COLO668 (cell line): ENCODE results near the gene ST6GAL1.
"Not testable (repeated sequence)": the region's sequence is repeated elsewhere in the genome, so short reads cannot be mapped to it uniquely, and the experiment has no call there.

Source experiments
- DNase-seq: peaks from one replicate; lab custom pipeline; 2025; ENCODE audit not compliant: unreplicated experiment; lab: John Stamatoyannopoulos, UW

Gene ST6GAL1, protein sequence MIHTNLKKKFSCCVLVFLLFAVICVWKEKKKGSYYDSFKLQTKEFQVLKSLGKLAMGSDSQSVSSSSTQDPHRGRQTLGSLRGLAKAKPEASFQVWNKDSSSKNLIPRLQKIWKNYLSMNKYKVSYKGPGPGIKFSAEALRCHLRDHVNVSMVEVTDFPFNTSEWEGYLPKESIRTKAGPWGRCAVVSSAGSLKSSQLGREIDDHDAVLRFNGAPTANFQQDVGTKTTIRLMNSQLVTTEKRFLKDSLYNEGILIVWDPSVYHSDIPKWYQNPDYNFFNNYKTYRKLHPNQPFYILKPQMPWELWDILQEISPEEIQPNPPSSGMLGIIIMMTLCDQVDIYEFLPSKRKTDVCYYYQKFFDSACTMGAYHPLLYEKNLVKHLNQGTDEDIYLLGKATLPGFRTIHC

DNA sequence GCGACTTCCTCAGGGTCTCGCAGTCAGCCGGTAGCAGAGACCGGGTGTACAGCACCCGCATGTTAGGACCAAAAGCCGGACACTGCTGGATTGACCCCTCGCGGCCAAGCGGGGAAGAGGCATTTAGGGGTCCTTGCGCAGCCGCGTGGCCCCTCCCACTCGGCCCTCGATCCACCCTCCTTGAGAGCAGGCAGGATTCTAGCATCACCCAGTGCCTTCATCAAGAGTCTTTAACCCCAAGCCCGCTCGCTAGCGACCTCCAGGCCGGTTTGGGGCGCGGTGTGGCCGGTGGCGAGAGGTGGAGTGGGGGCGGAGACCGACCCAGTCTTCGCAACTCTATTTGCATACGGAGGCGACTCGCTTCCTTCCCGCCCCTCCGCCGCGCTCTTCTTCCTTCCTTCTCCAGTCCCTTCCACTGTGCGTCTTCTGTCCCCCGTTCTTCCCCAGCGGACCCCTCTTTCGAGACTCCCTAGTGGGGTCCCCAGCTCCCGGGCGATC lies at the start of gene ST6GAL1:
ST6GAL1 (plus strand) TSS at position 384 of the 498 bp plus-strand sequence. CDS start 112,178 bp downstream, outside the sequence.
- DNase-seq, result peak; percentile 44

DNA sequence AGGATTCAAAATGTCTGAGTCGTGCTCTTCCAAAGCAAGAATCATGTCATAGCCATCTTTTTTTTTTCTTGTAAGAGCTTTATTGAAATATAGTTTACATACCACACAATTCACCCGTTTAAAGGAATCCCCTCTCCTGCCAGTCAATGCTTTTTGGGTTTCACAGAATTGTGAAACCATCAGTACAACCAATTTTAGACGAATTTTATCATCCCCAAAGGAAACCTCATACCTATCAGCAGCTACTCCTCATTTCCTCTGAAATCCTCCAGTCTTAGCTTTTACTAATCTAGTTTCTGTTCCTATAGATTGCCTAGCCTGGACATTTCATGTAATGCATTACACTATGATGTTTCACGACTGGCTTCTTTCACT lies 48.2 kb upstream of the ST6GAL1 start:
- no peak for DNase-seq

DNA sequence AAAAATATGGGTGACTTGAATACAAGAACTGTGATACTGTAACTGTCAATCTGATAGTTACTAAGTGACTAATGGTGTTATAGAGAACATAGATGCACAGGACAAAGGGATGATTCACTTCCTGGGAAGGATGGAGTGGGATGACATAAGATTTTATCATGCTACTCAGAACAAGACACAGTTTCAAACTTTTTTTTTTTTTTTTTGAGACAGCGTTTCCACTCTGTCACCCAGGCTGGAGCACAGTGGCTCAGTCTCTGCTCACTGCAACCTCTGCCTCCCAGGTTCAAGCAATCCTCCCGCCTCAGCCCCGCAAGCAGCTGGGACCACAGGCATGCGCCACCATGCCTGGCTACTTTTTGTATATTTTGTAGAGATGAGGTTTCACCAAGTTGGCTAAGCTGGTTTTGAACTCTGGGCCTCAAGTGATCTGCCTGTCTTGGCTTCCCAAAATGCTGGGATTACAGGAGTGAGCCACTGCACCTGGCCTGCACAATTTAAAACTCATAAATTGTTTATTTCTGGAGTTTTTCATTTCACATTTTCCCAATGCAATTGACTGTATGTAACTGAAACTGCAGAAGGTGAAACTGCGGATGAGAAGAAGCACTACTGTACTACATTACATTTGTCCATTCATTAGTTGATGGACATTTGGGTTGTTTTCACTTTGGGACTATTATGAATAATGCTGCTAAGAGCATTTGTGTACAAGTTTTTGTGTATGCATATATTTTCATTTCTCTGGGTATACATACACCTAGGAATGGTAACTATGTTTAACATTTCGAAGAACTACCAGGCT lies 47.2 kb upstream of the ST6GAL1 start:
- DNase-seq, result no peak

DNA sequence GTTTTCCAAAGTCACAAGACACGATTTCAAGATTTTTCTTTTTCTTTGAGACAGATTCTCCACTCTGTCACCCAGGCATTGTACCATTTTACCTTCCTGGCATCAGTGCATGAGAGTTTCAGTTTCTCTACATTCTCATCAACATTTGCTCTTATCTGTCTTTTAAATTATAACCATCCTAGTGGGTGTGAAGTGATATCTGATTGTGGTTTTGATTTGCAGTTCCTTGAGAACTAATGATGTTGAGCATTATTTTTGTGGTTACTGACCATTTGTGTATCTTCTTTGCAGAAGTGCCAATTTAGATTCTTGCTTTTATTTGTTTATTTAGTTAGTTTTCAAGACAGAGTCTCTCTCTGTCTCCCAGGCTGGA lies 46.7 kb upstream of the ST6GAL1 start:
- no peak for DNase-seq

DNA sequence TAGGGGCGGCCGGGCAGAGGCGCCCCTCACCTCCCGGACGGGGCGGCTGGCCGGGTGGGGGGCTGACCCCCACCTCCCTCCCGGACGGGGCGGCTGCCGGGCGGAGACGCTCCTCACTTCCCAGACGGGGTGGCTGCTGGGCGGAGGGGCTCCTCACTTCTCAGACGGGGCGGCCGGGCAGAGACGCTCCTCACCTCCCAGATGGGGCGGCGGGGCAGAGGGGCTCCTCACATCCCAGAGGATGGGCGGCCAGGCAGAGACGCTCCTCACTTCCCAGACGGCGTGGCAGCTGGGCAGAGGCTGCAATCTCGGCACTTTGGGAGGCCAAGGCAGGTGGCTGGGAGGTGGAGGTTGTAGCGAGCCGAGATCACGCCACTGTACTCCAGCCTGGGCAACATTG lies 45.5 kb upstream of the ST6GAL1 start:
- not testable (repeated sequence) for DNase-seq

DNA sequence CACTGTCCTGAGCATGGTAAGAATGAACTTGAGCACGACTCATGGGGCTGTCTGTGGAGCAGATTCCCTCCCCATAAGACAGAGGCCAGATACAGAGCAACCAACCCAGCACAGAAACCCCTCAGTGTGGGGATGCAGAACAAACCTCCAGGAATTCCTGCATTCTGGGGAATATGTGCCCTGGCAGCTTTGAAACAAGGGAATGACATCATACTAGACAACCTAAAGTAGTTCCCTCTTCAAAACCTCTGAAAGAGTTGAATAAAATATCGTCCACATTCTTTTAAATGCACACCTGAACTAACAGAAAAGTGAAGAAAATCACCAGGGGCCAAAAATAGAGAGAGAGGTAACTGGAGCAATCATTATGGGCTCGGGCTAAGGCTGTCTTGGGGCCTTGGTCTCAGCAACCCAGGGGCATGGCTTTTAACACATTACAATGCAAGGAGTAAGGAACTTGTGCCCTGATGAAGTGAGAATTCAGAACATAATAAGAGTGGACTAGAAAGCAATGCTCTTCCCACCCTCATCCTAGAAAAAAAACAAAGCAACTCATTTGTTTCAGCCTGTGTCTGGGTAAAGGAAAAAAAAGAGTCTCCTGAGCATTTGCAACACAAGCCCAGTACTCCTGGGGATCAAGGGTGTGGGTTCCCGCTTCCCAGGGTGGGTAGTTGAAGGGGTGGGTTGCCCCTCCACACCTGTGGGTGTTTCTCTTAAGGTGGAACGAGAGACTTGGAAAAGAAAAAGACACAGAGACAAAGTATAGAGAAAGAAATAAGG lies 43.9 kb upstream of the ST6GAL1 start:
- DNase-seq, result no peak

DNA sequence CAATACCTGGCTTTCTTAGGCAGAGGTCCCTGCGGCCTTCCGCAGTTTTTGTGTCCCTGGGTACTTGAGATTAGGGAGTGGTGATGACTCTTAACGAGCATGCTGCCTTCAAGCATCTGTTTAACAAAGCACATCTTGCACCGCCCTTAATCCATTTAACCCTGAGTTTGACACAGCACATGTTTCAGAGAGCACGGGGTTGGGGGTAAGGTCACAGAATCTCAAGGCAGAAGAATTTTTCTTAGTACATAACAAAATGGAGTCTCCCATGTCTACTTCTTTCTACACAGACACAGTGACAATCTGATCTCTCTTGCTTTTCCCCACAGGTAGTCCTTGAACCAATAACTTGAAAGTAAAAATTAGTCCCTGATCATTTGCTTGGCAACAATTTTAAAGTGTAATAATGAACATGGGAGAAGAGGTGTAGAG lies 42.8 kb upstream of the ST6GAL1 start:
- not testable (repeated sequence) for DNase-seq

DNA sequence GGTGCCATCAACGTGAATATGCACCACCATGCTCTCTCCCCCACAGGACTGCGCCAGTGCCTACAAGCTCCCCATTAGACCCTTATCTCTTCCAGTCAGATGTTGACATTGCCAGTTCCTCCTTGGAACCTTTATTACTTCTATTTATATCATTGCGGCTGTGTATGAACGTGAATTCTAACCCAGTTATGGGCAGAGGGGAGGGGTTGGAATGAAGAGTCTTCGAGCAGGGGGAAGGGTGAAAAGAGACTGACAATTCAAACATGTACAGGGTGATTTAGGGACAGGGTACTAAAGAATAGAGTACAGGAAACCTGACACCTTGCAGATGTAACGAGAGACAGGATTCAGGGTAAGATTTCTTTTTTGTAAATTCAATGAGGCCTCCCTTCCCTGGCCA lies 41.8 kb upstream of the ST6GAL1 start:
- DNase-seq, result no peak

DNA sequence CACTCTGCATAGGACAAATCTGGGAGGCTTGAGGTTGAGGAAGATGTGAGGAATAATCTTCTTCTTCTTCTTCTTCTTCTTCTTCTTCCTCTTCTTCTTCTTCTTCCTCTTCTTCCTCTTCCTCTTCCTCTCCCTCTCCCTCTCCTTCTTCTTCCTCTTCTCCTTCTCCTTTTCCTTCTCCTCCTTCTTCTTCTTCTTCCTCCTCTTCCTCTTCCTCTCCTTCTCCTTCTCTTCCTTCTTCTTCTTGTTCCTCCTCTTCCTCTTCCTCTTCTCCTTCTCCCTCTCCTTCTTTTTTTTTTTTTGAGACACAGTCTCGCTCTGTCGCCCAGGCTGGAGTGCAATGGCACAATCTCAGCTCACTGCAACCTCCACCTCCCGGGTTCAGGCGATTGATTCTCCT lies 40.6 kb upstream of the ST6GAL1 start:
- DNase-seq, result not testable (repeated sequence)

DNA sequence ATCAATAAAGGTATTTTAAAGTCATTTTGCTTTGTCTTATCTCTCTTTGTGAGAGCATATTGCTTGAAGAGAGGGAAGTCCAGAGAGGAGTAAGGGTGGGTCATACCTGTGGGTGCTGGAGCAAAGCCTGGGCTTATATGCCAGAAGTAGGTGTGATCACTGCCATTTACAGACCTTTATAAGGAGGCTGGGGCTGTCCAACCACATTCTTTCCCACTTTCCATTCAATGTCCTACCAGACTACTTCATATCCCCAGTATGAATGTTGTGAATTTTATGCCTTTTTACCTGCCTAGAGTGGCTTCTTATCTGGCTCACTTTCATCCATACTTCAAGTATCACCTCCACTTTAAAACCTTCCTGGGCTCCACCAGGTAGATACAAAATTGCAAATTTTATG lies 39.4 kb upstream of the ST6GAL1 start:
- DNase-seq, result no peak

DNA sequence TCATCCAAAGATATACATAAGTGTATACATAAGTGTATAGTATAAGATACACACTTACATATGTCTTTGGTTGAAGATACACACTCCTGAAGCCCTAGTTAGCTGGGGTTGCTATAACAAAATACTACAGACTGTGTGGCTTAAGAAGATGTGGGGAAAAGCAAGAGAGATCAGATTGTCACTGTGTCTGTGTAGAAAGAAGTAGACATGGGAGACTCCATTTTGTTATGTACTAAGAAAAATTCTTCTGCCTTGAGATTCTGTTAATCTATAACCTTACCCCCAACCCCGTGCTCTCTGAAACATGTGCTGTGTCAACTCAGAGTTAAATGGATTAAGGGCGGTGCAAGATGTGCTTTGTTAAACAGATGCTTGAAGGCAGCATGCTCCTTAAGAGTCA lies 37.3 kb upstream of the ST6GAL1 start:
- not testable (repeated sequence) for DNase-seq

DNA sequence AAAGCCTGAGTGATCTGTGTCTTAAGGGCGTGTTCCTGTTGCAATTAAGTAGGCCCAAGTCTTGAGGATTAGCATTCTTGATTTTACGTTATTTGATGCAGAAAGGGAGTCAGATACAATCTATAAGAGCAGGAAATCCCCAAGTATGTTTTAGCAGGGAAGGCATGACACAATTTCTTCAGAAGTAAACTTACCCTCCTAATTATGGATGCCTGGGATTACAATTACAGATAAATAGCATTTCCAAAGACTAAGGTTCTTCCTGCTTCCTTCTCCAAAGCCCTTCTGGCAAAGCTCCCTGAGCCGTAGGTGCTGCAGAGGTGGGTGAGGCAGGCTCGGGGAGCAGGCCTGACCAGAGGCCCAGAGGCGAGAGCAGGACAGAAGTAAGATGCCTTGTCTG lies 34.9 kb upstream of the ST6GAL1 start:
- DNase-seq, result no peak

DNA sequence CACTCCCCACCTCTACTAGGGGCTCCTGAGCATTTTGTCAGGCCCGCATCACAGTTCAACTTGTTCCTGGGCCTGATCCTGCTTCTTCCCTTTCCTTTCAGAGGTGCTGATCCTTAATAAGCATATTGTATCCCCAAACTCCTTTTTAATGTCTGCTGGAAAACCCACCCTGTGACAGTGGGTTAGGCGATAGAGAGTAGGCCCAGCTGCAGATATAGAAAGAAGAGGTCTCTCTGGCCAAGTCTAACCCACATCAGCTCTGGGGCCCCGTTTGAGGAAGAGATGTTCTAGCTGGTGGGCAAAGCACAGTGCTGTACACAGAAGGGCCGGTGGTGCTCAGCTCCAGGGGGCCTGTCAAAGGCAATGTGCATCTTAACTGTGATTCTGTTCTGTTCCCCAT lies 34.3 kb upstream of the ST6GAL1 start:
- no peak for DNase-seq

DNA sequence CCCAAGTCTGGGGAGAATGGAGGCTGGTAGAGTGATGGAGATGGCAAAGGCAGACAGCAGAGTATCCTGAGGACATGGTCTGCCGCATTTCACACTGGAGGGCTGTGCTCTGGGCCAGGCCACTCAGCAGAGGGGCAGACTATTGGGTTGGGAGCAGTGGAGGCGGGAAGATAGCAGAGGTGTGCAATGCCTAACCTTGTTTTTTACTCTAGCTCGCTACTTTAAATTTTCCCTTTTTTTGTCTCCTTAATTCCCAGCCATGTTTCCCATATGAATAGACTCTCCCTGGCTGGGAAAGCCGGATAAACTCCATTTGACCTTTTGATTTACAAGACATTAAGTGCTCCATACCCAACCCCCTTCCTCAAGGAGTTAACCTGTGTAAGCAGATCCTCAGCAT lies 33.5 kb upstream of the ST6GAL1 start:
- DNase-seq, result no peak

DNA sequence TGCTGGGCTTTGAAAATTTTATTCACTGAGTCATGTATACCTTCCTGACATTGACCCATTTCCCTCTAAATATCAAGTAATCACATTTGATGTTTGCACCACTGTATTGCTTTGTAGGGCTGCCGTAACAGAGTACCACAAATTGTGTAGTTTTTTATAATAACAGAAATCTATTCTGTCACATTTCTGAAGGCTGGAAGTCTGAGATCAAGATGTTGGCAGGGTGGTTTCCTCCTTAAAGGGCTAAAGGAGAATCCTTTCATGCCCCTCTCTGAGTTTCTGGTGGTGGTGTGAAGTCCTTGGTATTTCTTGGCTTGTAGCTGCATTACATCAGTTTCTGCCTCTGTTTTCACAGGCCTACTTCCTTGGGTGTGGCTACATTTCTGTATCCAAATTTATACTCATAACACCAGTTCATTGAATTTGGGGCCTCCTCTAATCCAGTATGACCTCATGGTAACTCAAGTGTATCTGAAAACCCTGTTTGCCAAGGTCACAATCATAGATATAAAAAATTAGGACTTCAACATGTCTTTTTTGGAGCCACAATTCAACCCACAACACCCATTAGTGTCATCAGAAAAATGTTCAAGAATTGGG lies 29.1 kb upstream of the ST6GAL1 start:
- DNase-seq, result no peak

DNA sequence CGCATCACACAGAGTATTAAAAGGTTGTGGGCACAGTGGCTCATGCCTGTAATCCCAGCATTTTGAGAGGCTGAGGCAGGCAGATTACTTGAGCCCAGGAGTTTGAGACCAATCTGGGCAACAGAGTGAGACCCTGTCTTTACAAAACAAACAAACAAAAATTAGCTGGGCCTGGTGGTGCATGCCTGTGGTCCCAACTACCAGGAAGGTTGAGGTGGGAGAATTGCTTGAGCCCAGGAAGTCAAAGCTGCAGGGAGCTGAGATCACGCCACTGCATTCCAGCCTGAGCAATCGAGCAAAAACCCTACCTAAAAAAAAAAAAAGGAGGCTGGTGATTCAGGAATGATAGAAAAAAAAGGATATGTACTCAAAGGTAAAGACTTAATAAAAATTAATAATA lies 28.2 kb upstream of the ST6GAL1 start:
- DNase-seq, result no peak

DNA sequence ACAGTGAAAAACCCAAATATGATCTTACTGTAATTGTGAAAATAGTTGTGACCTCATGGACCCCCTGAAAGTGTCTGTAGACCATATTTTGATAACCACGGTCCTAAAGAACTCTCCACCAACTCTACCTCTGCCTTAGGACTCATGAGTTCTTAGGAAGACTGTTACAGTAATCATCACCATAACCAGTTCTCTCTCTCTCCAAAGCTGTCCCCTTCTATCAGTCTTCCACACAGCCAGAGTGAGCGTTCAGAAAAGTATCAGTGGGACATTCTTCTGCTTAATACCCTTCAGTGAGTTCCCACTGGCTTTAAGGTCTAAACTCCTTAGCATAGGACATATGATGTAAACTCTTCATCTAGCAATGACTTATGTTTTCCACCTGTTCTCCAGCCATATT lies 27.6 kb upstream of the ST6GAL1 start:
- no peak for DNase-seq

DNA sequence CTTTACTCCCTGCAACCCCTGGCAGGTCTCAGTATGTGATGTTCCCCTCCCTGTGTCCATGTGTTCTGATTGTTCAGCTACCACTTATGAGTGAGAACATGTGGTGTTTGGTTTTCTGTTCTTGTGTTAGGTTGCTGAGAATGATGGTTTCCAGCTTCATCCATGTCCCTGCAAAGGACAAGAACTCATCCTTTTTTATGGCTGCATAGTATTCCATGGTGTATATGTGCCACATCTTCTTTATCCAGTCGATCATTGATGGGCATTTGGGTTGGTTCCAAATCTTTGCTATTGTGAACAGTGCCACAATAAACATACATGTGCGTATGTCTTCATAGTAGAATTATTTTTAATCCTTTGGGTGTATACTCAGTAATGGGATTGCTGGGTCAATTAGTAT lies 26.6 kb upstream of the ST6GAL1 start:
- DNase-seq, result not testable (repeated sequence)

DNA sequence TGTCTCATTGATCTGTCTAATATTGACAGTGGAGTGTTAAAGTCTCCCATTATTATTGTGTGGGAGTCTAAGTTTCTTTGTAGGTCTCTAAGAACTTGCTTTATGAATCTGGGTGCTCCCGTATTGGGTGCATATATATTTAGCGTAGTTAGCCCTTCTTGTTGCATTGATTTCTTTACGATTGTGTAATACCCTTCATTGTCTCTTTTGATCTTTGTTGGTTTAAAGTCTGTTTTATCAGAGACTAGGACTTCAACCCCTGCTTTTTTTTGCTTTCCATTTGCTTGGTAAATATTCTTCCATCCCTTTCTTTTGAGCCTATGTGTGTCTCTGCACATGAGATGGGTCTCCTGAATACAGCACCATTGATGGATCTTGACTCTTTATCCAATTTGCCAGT lies 23.3 kb upstream of the ST6GAL1 start:
- DNase-seq, result not testable (repeated sequence)

DNA sequence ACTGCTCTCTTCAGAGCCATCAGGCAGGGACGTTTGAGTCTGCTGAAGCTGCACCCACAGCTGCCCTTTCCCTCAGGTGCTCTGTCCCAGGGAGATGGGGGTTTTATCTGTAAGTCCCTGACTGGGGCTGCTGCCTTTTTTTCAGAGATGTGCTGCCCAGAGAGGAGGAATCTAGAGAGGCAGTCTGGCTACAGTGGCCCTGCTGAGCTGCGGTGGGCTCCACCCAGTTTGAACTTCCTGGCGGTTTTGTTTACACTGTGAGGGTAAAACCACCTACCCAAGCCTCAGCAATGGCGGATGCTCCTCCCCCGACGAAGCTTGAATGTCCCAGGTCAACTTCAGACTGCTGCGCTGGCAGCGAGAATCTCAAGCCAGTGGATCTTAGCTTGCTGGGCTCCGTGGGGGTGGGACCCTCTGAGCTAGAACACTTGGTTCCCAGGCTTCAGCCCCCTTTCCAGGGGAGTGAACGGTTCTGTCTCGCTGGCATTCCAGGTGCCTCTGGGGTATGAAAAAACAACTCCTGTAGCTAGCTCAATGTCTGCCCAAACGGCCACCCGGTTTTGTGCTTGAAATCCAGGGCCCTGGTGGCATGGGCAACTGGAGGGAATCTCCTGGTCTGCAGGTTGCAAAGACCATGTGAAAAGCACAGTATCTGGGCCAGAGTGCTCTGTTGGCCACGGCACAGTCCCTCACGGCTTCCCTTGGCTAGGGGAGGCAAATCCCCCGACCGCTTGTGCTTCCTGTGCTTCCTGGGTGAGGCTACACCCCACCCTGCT lies 21.1 kb upstream of the ST6GAL1 start:
- DNase-seq, result peak; percentile 4
